A549 (cell line): ENCODE results near the gene ADD2. TPM values are rescaled to one million over a fixed set of nuclear protein-coding genes. Genes with fewer than 3 reads are reported as not detected.
A peak's percentile ranks its signal among the peaks of the same experiment; 100 is the strongest.

Experiments used
- ATAC-seq, 2 experiments: fragments of 200-7000 bp in 1 of 2; fragments of >200 bp in 1 of 2; cut with Nextera tagmentation in 1 of 2; cut with Tn5 transposase in 1 of 2; 3 replicates each; pipeline versions ENCODE4 v1.8.0 to v1.9.1; 2018 to 2020; ENCODE audit warnings: mild to moderate bottlenecking in 1 of 2, moderate library complexity in 1 of 2
- CTCF ChIA-PET: fragments of 300-600 bp; sonication (Branson Sonifier 250); formaldehyde crosslinking; extraction: SDS; loops from one replicate; lab custom pipeline; 2021; ENCODE audit warnings: antibody characterized with exemption, inconsistent platforms; lab: Yijun Ruan, JAX
- POLR2A ChIA-PET: fragments of 350-600 bp; formaldehyde crosslinking; extraction: SDS; loops from one replicate; lab custom pipeline; 2021; ENCODE audit warnings: antibody characterized with exemption, inconsistent platforms; lab: Yijun Ruan, JAX
- DNase-seq, 2 experiments: peaks; one replicate each; pipeline versions ENCODE4 v3.0.0 to v3.0.0-alpha.2; 2011 to 2016; ENCODE audit warnings: low read depth in 1 of 2, low spot score in 1 of 2
- FAIRE-seq: peaks from 2 replicates; lab custom pipeline; 2011; peaks lifted over from hg19 to GRCh38; lab: Jason Lieb, UNC
- H3K27ac ChIP-seq, 2 experiments: fragments of >200 bp; sonication (Bioruptor Twin); formaldehyde crosslinking; 3 replicates each; pipeline ENCODE4 v1.5.1; 2016 to 2017
- H3K4me1 ChIP-seq: fragments of >200 bp; sonication (Bioruptor Twin); formaldehyde crosslinking; 3 replicates; pipeline ENCODE4 v1.6.1; 2016
- H3K4me2 ChIP-seq: fragments of >200 bp; sonication (Bioruptor Twin); formaldehyde crosslinking; 3 replicates; pipeline ENCODE4 v1.6.1; 2016
- H3K4me3 ChIP-seq: fragments of >200 bp; sonication (Bioruptor Twin); formaldehyde crosslinking; 3 replicates; pipeline ENCODE4 v1.5.1; 2016
- H3K9me3 ChIP-seq: fragments of >200 bp; sonication (Bioruptor Twin); formaldehyde crosslinking; 3 replicates; pipeline ENCODE4 v1.6.1; 2016
- BHLHE40 ChIP-seq: IDR thresholded peaks from 2 replicates; pipeline ENCODE4 v1.6.1; 2012; ENCODE audit warnings: low read depth, low read length, inconsistent platforms
- CBX8 ChIP-seq: fragments of 200-600 bp; sonication (generic); IDR thresholded peaks from 2 replicates; pipeline ENCODE4 v1.6.1; 2016
- EP300 ChIP-seq, 2 experiments: fragments of >200 bp; sonication (Bioruptor Twin); formaldehyde crosslinking; IDR thresholded peaks; 2 replicates in 1 of 2; 3 replicates in 1 of 2; pipeline ENCODE4 v1.6.1; 2016 to 2017
- ESRRA ChIP-seq: fragments of 150-350 bp; IDR thresholded peaks from 2 replicates; pipeline ENCODE4 v1.6.1; 2014; ENCODE audit warnings: mild to moderate bottlenecking, low read length, borderline replicate concordance
- FOXS1 ChIP-seq: fragments of 250-450 bp; sonication (Bioruptor Pico); IDR thresholded peaks from 2 replicates; pipeline ENCODE4 v1.5.0; 2020; ENCODE audit warnings: mild to moderate bottlenecking, moderate library complexity
- GATA3 ChIP-seq: IDR thresholded peaks from 2 replicates; pipeline ENCODE4 v1.6.1; 2012; ENCODE audit warnings: borderline replicate concordance
- KDM1A ChIP-seq: fragments of 200-600 bp; sonication (generic); IDR thresholded peaks from 2 replicates; pipeline ENCODE4 v1.6.1; 2016; ENCODE audit warnings: low read depth, mild to moderate bottlenecking
- NR3C1 ChIP-seq: fragments of >200 bp; sonication (Bioruptor Twin); formaldehyde crosslinking; IDR thresholded peaks from 3 replicates; pipeline ENCODE4 v1.6.1; 2017
- PHF8 ChIP-seq: fragments of 200-600 bp; sonication (generic); IDR thresholded peaks from 2 replicates; pipeline ENCODE4 v1.6.1; 2016; ENCODE audit warnings: low read depth, mild to moderate bottlenecking, antibody characterized with exemption, moderate library complexity, borderline replicate concordance
- RAD21 ChIP-seq, 2 experiments: fragments of >200 bp in 1 of 2; sonication (Bioruptor Twin) in 1 of 2; formaldehyde crosslinking in 1 of 2; IDR thresholded peaks in 1 of 2; conservative IDR thresholded peaks in 1 of 2; 2 replicates in 1 of 2; 3 replicates in 1 of 2; pipeline ENCODE4 v1.6.1; 2012 to 2018; ENCODE audit warnings: inconsistent platforms in 1 of 2
- RCOR1 ChIP-seq: fragments of 150-350 bp; IDR thresholded peaks from 2 replicates; pipeline ENCODE4 v1.6.1; 2014; ENCODE audit warnings: antibody characterized with exemption, low read length, low read depth
- RNF2 ChIP-seq: fragments of 200-600 bp; sonication (generic); IDR thresholded peaks from 2 replicates; pipeline ENCODE4 v1.6.1; 2016; ENCODE audit warnings: low read depth, mild to moderate bottlenecking, antibody characterized with exemption, moderate library complexity, borderline replicate concordance
- ZC3H11A ChIP-seq: fragments of 450-650 bp; IDR thresholded peaks from 2 replicates; pipeline ENCODE4 v1.6.1; 2014; ENCODE audit warnings: antibody characterized with exemption, mild to moderate bottlenecking
- ZFP36 ChIP-seq: fragments of 450-650 bp; IDR thresholded peaks from 2 replicates; pipeline ENCODE4 v1.6.1; 2014; ENCODE audit warnings: borderline replicate concordance; ENCODE audit not compliant: partially characterized antibody
- ZSCAN20 ChIP-seq: fragments of 250-450 bp; sonication (Bioruptor Pico); IDR thresholded peaks from 2 replicates; pipeline ENCODE4 v1.8.0; 2022; ENCODE audit warnings: mild to moderate bottlenecking, moderate library complexity
- WGBS: methylation state at CpG from one replicate; pipeline ENCODE4 v1.1.6; 2017; ENCODE audit errors: missing lambda C conversion rate; 5-methylcytosine and 5-hydroxymethylcytosine counted together
- polyA plus RNA-seq, 4 experiments: library from polyadenylated mRNA; depleted of rRNA in 3 of 4; stranded (reverse); fragments of >200 nt; fragmentation: RNase III in 1 of 4; extraction: RNeasy Plus Mini Kit Qiagen cat#74134 plus additional on column Dnase treatment in 1 of 4; gene quantifications; 2 replicates in 3 of 4; 3 replicates in 1 of 4; pipeline ENCODE4 v1.2.3, GENCODE V29; 2011 to 2017
- TF ChIP-seq, protein P1 (sequence below): fragments of 250-450 bp; sonication (Bioruptor Pico); IDR thresholded peaks from 2 replicates; pipeline ENCODE4 v1.5.0; 2020; ENCODE audit warnings: low read depth, mild to moderate bottlenecking, moderate library complexity
- TF ChIP-seq, protein P2 (sequence below): fragments of 250-450 bp; sonication (Bioruptor Pico); IDR thresholded peaks from 2 replicates; pipeline ENCODE4 v1.5.0; 2021; ENCODE audit warnings: mild to moderate bottlenecking, moderate library complexity, borderline replicate concordance
- TF ChIP-seq, protein P3 (sequence below): fragments of 200-600 bp; sonication (generic); IDR thresholded peaks from 2 replicates; pipeline ENCODE4 v1.6.1; 2016; ENCODE audit warnings: antibody characterized with exemption, mild to moderate bottlenecking, moderate library complexity
- TF ChIP-seq, protein P4 (sequence below): IDR thresholded peaks from 2 replicates; pipeline ENCODE4 v1.6.1; 2012

The ADD2 gene
- polyA plus RNA-seq, 2 of the 4 experiments (the other 2 are of a cell fraction): 18.0 to 25.5 TPM

DNA sequence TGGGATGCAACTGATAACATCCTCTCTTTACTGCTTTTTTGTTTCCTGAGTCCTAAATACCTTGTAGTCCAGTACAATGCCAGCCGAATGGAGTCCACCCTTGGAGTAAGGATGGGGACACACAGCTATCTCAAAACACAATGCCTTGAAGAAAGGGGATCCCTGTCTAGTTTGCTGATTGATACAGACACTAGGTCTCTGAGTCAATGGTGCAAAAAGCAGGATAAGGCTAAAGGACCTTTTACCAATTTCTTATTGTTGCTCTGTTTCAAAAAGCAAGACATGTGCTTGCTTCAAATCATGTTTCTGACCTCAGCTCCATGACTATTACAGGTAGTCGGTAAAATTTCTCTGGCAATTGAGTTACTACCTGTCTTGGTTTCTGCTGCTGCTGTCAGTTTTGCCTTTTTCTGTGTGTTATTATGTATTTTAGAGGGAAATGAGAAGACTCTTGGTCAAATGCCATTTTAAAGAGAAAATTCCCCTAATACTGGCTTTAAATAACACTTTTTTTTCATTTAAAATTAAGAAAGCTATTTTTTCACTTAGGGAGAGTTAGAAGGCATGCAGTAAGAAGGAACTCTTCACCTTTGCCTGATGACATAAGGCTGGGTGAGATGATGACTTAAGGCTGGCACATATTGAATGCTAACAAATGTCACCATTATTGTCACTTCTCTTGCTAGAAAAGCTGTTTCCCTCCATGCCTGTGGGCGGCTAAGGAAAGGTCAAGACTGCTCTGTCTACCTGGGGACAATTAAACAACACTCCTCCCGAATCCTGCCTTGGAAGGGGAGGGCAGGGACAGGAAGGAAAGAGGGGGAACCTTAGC, 27.4 kb upstream of the ADD2 start (continued):
- TF ChIP-seq RCOR1 (no peak), FOXS1 (CRISPR knock-in tag) (no peak), CBX8 (no peak), GATA3 (no peak), ZSCAN20 (no peak)
- TF ChIP-seq, protein P1, sequence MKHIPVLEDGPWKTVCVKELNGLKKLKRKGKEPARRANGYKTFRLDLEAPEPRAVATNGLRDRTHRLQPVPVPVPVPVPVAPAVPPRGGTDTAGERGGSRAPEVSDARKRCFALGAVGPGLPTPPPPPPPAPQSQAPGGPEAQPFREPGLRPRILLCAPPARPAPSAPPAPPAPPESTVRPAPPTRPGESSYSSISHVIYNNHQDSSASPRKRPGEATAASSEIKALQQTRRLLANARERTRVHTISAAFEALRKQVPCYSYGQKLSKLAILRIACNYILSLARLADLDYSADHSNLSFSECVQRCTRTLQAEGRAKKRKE (CRISPR knock-in tag): no peak

DNA sequence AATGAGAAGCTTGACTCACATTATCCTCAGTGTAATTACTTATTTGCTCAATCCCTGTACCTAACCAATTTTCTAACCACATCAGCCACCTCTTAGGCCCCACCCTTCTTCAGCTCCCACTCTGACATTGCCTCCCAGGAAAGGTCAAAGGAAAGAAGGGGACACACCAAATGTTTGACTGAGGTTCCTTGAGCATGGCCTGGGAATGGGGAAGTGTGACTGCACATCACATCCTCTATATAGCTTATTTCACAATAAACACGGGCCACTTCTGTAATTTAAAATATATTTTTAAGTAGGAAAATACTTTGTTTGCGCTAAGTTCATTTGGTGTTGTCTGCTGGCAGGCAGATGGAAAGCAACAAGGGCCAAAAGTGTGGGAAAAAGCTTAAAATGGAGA, 25.4 kb upstream of the ADD2 start:
- ATAC-seq (no peak), FAIRE-seq (no peak), DNase-seq (no peak)
- H3K27ac ChIP-seq: no peak overlapping the region
- no peaks in the 10 kb centered on the region for H3K9me3 ChIP-seq
- H3K4me3 ChIP-seq: no peak overlapping the region
- 38% methylated on average over 2 of the region's 2 CpGs for whole genome bisulfite sequencing
- ChIA-PET CTCF (interaction anchor here (0.7 to 11.7 kb wide), 9 partner anchors 9 to 172 kb away, joined by 3 to 147 read pairs (median 6); no protein-coding TSS in a partner anchor), POLR2A (interaction anchor here (1.1 kb wide), 1 partner anchor 14 kb away, joined by 3 read pairs; no protein-coding TSS in a partner anchor)
- peaks cover 7% of the 10 kb centered on the region; the same call in 1 of the 3 replicates for H3K4me1 ChIP-seq
- no peak for TF ChIP-seq PHF8
- no peak for TF ChIP-seq RAD21 (conservative IDR thresholded peaks at IDR 0.05 in 1 of 2, IDR thresholded peaks at IDR 0.05 in 1 of 2)
- TF ChIP-seq NR3C1: no peak
- TF ChIP-seq ZC3H11A: no peak
- TF ChIP-seq KDM1A: no peak
- no peak for TF ChIP-seq ZFP36
- TF ChIP-seq, protein P2, sequence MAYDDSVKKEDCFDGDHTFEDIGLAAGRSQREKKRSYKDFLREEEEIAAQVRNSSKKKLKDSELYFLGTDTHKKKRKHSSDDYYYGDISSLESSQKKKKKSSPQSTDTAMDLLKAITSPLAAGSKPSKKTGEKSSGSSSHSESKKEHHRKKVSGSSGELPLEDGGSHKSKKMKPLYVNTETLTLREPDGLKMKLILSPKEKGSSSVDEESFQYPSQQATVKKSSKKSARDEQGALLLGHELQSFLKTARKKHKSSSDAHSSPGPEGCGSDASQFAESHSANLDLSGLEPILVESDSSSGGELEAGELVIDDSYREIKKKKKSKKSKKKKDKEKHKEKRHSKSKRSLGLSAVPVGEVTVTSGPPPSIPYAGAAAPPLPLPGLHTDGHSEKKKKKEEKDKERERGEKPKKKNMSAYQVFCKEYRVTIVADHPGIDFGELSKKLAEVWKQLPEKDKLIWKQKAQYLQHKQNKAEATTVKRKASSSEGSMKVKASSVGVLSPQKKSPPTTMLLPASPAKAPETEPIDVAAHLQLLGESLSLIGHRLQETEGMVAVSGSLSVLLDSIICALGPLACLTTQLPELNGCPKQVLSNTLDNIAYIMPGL (CRISPR knock-in tag): no peak
- no peak for TF ChIP-seq ESRRA
- H3K4me2 ChIP-seq: no peak overlapping the region

DNA sequence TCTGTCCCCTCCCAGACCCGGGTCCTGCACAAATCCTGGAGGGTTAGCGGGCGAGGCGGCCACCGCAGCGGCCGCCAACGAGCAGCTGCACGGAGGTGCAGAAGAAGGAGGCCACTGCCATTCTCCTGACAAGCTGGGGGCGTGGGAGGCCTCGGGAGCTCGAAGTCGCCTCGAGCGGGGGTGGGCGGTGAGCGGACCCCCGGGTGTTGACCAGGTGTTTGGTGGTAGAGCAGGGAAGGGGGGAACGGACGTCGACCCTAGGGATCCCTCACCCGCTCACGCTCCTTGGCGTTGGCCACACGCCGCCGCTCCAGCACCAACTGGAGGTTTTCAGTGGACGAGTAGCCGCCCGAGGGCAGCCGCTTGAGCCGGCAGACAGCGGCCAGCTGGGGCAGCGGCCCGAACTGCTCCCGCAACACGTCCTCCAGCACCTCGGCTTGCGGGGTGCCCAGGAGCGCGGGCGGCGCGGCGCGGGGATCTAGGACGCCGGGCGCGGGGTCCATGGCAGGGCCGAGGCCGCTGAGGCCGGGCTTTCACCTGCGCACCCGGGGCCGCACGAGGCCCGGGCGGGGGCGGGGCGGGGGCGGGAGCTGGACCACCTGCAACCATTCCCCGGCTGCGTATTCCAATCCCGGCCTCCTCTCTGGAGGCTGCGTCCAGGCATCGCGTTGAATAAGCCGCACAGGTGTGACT, 22.3 kb upstream of the ADD2 start, which contains the start of gene FIGLA:
Gene FIGLA, minus strand, starts transcription at position 508 of the 693 bp plus-strand sequence. Its CDS starts 5 bp downstream, at position 503.
- ATAC-seq: peak; percentile 48 to 65
- Histone ChIP-seq H3K4me2 (peak within 1 kb of the TSS; percentile 97), H3K27ac (0 out of 6 replicates have a peak within 1 kb of the TSS, but pooled peaks of 1 of the 2 experiments have one; percentile 11), H3K9me3 (no peaks in the 10 kb centered on the region)
- POLR2A ChIA-PET: no interaction called here
- no peak for FAIRE-seq
- 0 out of 5 replicates have a peak, but pooled peaks of 1 of the 2 experiments have one; percentile 26 for TF ChIP-seq EP300 (IDR thresholded peaks at IDR 0.05)
- TF ChIP-seq, protein P3, sequence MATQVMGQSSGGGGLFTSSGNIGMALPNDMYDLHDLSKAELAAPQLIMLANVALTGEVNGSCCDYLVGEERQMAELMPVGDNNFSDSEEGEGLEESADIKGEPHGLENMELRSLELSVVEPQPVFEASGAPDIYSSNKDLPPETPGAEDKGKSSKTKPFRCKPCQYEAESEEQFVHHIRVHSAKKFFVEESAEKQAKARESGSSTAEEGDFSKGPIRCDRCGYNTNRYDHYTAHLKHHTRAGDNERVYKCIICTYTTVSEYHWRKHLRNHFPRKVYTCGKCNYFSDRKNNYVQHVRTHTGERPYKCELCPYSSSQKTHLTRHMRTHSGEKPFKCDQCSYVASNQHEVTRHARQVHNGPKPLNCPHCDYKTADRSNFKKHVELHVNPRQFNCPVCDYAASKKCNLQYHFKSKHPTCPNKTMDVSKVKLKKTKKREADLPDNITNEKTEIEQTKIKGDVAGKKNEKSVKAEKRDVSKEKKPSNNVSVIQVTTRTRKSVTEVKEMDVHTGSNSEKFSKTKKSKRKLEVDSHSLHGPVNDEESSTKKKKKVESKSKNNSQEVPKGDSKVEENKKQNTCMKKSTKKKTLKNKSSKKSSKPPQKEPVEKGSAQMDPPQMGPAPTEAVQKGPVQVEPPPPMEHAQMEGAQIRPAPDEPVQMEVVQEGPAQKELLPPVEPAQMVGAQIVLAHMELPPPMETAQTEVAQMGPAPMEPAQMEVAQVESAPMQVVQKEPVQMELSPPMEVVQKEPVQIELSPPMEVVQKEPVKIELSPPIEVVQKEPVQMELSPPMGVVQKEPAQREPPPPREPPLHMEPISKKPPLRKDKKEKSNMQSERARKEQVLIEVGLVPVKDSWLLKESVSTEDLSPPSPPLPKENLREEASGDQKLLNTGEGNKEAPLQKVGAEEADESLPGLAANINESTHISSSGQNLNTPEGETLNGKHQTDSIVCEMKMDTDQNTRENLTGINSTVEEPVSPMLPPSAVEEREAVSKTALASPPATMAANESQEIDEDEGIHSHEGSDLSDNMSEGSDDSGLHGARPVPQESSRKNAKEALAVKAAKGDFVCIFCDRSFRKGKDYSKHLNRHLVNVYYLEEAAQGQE: no peak
- TF ChIP-seq, protein P4, sequence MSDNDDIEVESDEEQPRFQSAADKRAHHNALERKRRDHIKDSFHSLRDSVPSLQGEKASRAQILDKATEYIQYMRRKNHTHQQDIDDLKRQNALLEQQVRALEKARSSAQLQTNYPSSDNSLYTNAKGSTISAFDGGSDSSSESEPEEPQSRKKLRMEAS: peak; percentile 26; the same call in 1 of the 2 replicates
- no peak for TF ChIP-seq BHLHE40
- TF ChIP-seq RNF2: no peak
- TF ChIP-seq, all 56 proteins: peak for 2
- DNase-seq: peak in 1 of 2 experiments; percentile 21
- Histone ChIP-seq H3K4me3 (peak within 1 kb of the TSS; percentile 45), H3K4me1 (peaks cover 7% of the 10 kb centered on the region; the same call in 1 of the 3 replicates)
- WGBS: 39% methylated on average over 53 of the region's 69 CpGs
- CTCF ChIA-PET: interaction anchor here (0.7 to 11.7 kb wide), 43 partner anchors 10 to 486 kb away, joined by 3 to 147 read pairs (median 6); partner anchors contain the start of genes ADD2, ANKRD53 and CLEC4F
